Trophoblast cell (in vitro differentiated cells and primary cell): ENCODE results near the gene RANBP3L.

Experiments
- DNase-seq, 2 donors: peaks; one replicate each; pipeline ENCODE4 v3.0.0-alpha.2; 2016
- H2AFZ ChIP-seq: 2 replicates; pipeline ENCODE4 v1.6.1; 2013; ENCODE audit warnings: low read length, moderate library complexity, mild to moderate bottlenecking; ENCODE audit not compliant: insufficient read depth, poor library complexity
- H2AK5ac ChIP-seq: 2 replicates; pipeline ENCODE4 v1.6.1; 2013; ENCODE audit warnings: mild to moderate bottlenecking, low read length
- H2BK120ac ChIP-seq: 2 replicates; pipeline ENCODE4 v1.6.1; 2013; ENCODE audit warnings: low read length, mild to moderate bottlenecking, moderate library complexity; ENCODE audit not compliant: insufficient read depth, poor library complexity
- H2BK12ac ChIP-seq: 2 replicates; pipeline ENCODE4 v1.6.1; 2013; ENCODE audit warnings: mild to moderate bottlenecking, low read length, moderate library complexity
- H2BK5ac ChIP-seq: 2 replicates; pipeline ENCODE4 v1.6.1; 2013; ENCODE audit warnings: low read length, low read depth, moderate library complexity, mild to moderate bottlenecking; ENCODE audit not compliant: poor library complexity
- H3K14ac ChIP-seq: 2 replicates; pipeline ENCODE4 v1.6.1; 2013; ENCODE audit warnings: mild to moderate bottlenecking, low read length
- H3K18ac ChIP-seq: 2 replicates; pipeline ENCODE4 v1.6.1; 2013; ENCODE audit warnings: mild to moderate bottlenecking, low read length
- H3K23ac ChIP-seq: 2 replicates; pipeline ENCODE4 v1.6.1; 2013; ENCODE audit warnings: low read length
- H3K27ac ChIP-seq: 2 replicates; pipeline ENCODE4 v1.5.1; 2013; ENCODE audit warnings: low read depth, mild to moderate bottlenecking, inconsistent platforms, low read length, moderate library complexity
- H3K27me3 ChIP-seq: 2 replicates; pipeline ENCODE4 v1.6.1; 2013; ENCODE audit warnings: inconsistent platforms, mild to moderate bottlenecking, low read length, moderate library complexity; ENCODE audit not compliant: insufficient read depth
- H3K36me3 ChIP-seq, 2 experiments: 1 replicate in 1 of 2; 2 replicates in 1 of 2; pipeline ENCODE4 v1.6.1; 2013; ENCODE audit warnings: low read length in 2 of 2, mild to moderate bottlenecking in 2 of 2, moderate library complexity in 1 of 2; ENCODE audit not compliant: insufficient read depth in 2 of 2, control insufficient read depth in 1 of 2
- H3K4ac ChIP-seq: 2 replicates; pipeline ENCODE4 v1.6.1; 2013; ENCODE audit warnings: low read depth, mild to moderate bottlenecking, low read length, moderate library complexity
- H3K4me1 ChIP-seq, 2 experiments: 1 replicate in 1 of 2; 2 replicates in 1 of 2; pipeline ENCODE4 v1.6.1; 2013; ENCODE audit warnings: low read length in 2 of 2, mild to moderate bottlenecking in 2 of 2, moderate library complexity in 1 of 2; ENCODE audit not compliant: insufficient read depth in 2 of 2, control insufficient read depth in 1 of 2
- H3K4me2 ChIP-seq: 2 replicates; pipeline ENCODE4 v1.6.1; 2013; ENCODE audit warnings: inconsistent platforms, mild to moderate bottlenecking, low read length, moderate library complexity
- H3K4me3 ChIP-seq: 2 replicates; pipeline ENCODE4 v1.5.1; 2013; ENCODE audit warnings: mild to moderate bottlenecking, low read depth, low read length, inconsistent platforms
- H3K79me1 ChIP-seq: one replicate; pipeline ENCODE4 v1.6.1; 2013; ENCODE audit warnings: low read length
- H3K79me2 ChIP-seq: 2 replicates; pipeline ENCODE4 v1.6.1; 2013; ENCODE audit warnings: low read length, mild to moderate bottlenecking; ENCODE audit not compliant: control insufficient read depth, insufficient read depth, poor library complexity
- H3K9ac ChIP-seq: 2 replicates; pipeline ENCODE4 v1.6.1; 2013; ENCODE audit warnings: mild to moderate bottlenecking, low read length
- H3K9me3 ChIP-seq: 2 replicates; pipeline ENCODE4 v1.6.1; 2013; ENCODE audit warnings: low read depth, mild to moderate bottlenecking, control low read depth, inconsistent platforms, low read length; ENCODE audit not compliant: insufficient read depth
- H4K12ac ChIP-seq: 2 replicates; pipeline ENCODE4 v1.6.1; 2013; ENCODE audit warnings: low read depth, mild to moderate bottlenecking, low read length, moderate library complexity
- H4K8ac ChIP-seq: 2 replicates; pipeline ENCODE4 v1.6.1; 2013; ENCODE audit warnings: low read depth, mild to moderate bottlenecking, low read length, moderate library complexity
- H4K91ac ChIP-seq: one replicate; pipeline ENCODE4 v1.6.1; 2013; ENCODE audit warnings: low read depth, mild to moderate bottlenecking, low read length, moderate library complexity
- WGBS: extraction: QIAGEN DNeasy Blood & Tissue Kit; methylation state at CpG from one replicate; pipeline ENCODE4 v1.1.7; 2013; ENCODE audit warnings: missing lambda C conversion rate; ENCODE audit not compliant: insufficient read length, insufficient coverage; ENCODE audit errors: extremely low coverage; 5-methylcytosine and 5-hydroxymethylcytosine counted together

RANBP3L gene

GRCh38 chr5:36230151-36230790, 71.4 kb downstream of the RANBP3L start:
- no peak overlapping the region for H3K14ac ChIP-seq
- H2BK12ac ChIP-seq = no peak overlapping the region
- H3K79me1 ChIP-seq = no peaks in the 10 kb centered on the region
- no peaks in the 10 kb centered on the region for H3K79me2 ChIP-seq
- peaks cover 2 to 4% of the 10 kb centered on the region in 2 experiments for H3K4me1 ChIP-seq
- H3K36me3 ChIP-seq = no peaks in the 10 kb centered on the region
- no peak overlapping the region for H2AFZ ChIP-seq
- no peak overlapping the region for H2BK5ac ChIP-seq
- H3K9ac ChIP-seq = no peak overlapping the region
- H2AK5ac ChIP-seq = no peak overlapping the region
- H3K27ac ChIP-seq = no peak overlapping the region
- peak overlapping the region; percentile 82 for H3K18ac ChIP-seq
- WGBS = no CpG with 5 or more reads among the region's 1 CpG
- H2BK120ac ChIP-seq = no peak overlapping the region
- H3K4me2 ChIP-seq = no peak overlapping the region
- no peak overlapping the region for H3K4ac ChIP-seq
- no peak overlapping the region for H4K8ac ChIP-seq
- H3K9me3 ChIP-seq = no peaks in the 10 kb centered on the region
- no peak overlapping the region for H3K23ac ChIP-seq
- no peak overlapping the region for H4K91ac ChIP-seq
- no peaks in the 10 kb centered on the region for H3K27me3 ChIP-seq
- no peak overlapping the region for H4K12ac ChIP-seq
- peak; percentile 14 to 75 for DNase-seq
- H3K4me3 ChIP-seq = no peak overlapping the region

DNA sequence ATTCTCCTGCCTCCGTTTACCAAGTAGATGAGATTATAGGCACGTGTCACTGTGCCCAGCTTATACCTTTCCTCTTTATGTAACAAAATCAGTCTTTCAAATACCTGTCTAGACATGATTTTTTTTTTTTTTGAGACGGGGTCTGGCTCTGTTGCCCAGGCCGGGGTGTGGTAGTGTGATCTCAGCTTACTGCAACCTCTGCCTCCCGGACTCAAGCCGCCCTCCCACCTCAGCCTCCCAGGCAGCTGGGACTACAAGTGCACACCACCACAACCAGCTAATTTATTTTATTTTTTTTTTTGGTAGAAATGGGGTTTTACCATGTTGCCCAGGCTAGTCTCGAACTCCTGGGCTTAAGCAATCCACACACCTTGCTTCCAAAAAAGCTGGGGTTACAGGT, 73.2 kb downstream of the RANBP3L start:
- Histone ChIP-seq H2BK120ac (no peak overlapping the region), H2AFZ (no peak overlapping the region), H4K91ac (no peak overlapping the region), H3K23ac (no peak overlapping the region), H3K4me3 (no peak overlapping the region), H3K36me3 (no peaks in the 10 kb centered on the region), H3K4me1 (peaks cover 2 to 4% of the 10 kb centered on the region in 2 experiments), H3K79me2 (no peaks in the 10 kb centered on the region), H3K9ac (no peak overlapping the region), H3K79me1 (no peaks in the 10 kb centered on the region), H3K14ac (no peak overlapping the region), H2BK5ac (no peak overlapping the region), H3K27me3 (no peaks in the 10 kb centered on the region), H2BK12ac (no peak overlapping the region), H2AK5ac (no peak overlapping the region), H3K4ac (no peak overlapping the region), H3K18ac (no peak overlapping the region), H4K8ac (no peak overlapping the region), H4K12ac (no peak overlapping the region), H3K9me3 (no peaks in the 10 kb centered on the region), H3K27ac (no peak overlapping the region), H3K4me2 (no peak overlapping the region)
- no CpG with 5 or more reads among the region's 7 CpGs for WGBS
- DNase-seq = no peak

DNA sequence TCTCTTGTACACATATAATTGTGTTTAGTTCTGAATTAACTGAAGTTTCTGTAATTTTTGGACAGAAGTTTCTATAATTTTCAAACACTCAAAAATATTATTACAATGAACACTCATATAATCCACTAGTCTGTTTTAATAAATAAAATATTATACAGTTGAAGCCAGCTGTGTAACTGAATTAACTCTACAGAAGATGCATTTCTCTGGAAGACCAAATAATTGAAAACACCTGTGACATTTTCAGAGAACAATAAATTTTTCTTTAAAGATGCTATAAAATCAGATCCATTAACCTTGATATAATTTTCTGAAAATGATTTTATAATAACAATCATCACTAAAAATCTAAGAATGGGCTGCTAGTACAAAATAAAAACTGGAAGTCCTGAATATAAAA, 74.7 kb downstream of the RANBP3L start:
- Histone ChIP-seq H3K9ac (no peak overlapping the region), H3K4me3 (no peak overlapping the region), H3K4me2 (no peak overlapping the region), H3K36me3 (no peaks in the 10 kb centered on the region), H3K79me1 (no peaks in the 10 kb centered on the region), H4K8ac (no peak overlapping the region), H3K18ac (no peak overlapping the region), H3K23ac (no peak overlapping the region), H2AFZ (no peak overlapping the region), H2BK12ac (no peak overlapping the region), H4K91ac (no peak overlapping the region), H3K9me3 (no peaks in the 10 kb centered on the region), H3K4me1 (peaks cover 2 to 4% of the 10 kb centered on the region in 2 experiments), H2AK5ac (no peak overlapping the region), H4K12ac (no peak overlapping the region), H3K14ac (no peak overlapping the region), H2BK5ac (no peak overlapping the region), H3K27ac (no peak overlapping the region), H2BK120ac (no peak overlapping the region), H3K4ac (no peak overlapping the region), H3K27me3 (no peaks in the 10 kb centered on the region), H3K79me2 (no peaks in the 10 kb centered on the region)
- no peak for DNase-seq

DNA sequence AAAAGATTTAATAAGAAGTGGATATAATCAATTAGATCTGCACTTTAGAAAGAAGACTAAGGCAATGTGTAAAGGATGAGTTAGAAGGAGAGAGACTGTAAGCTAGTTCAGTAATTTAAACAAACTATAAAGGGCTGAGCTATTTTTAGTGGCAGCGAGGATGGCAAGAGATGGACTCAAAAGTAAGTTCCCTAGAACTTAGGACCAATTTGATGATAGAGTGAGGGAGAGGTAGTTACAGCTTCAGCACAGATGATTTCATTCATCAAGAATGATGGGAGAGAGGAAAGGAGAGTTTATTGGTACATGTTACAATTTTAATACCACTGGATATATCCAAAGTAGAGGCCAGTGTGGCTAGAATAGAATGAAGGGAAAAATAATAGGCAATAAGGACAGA, 79.1 kb downstream of the RANBP3L start:
- WGBS = no CpG with 5 or more reads among the region's 1 CpG
- H3K27me3 ChIP-seq = no peaks in the 10 kb centered on the region
- H2AFZ ChIP-seq = no peak overlapping the region
- H3K23ac ChIP-seq = no peak overlapping the region
- H2AK5ac ChIP-seq = no peak overlapping the region
- no peaks in the 10 kb centered on the region for H3K79me2 ChIP-seq
- H3K27ac ChIP-seq = no peak overlapping the region
- no peak for DNase-seq
- no peak overlapping the region for H4K8ac ChIP-seq
- peaks cover 0 to 3% of the 10 kb centered on the region in 2 experiments for H3K36me3 ChIP-seq
- H3K4me2 ChIP-seq = no peak overlapping the region
- H3K4me1 ChIP-seq = no peaks in the 10 kb centered on the region
- no peak overlapping the region for H2BK120ac ChIP-seq
- H3K14ac ChIP-seq = no peak overlapping the region
- H3K4ac ChIP-seq = no peak overlapping the region
- H2BK12ac ChIP-seq = no peak overlapping the region
- H4K12ac ChIP-seq = no peak overlapping the region
- no peak overlapping the region for H3K18ac ChIP-seq
- no peak overlapping the region for H3K9ac ChIP-seq
- no peak overlapping the region for H2BK5ac ChIP-seq
- H3K4me3 ChIP-seq = no peak overlapping the region
- H3K79me1 ChIP-seq = no peaks in the 10 kb centered on the region
- no peak overlapping the region for H4K91ac ChIP-seq
- H3K9me3 ChIP-seq = no peaks in the 10 kb centered on the region
